ENCODE measurements around the gene TAPT1. TPM values are rescaled to one million over a fixed set of nuclear protein-coding genes. Genes with fewer than 3 reads are reported as not detected.

TAPT1 gene
- total RNA-seq, 1 donor from 2014 or later = 25.3 TPM

- Histone ChIP-seq H3K9ac (ENCODE audit: low read length) (no peak overlapping the region), H2AFZ (ENCODE audit: low read depth, low read length) (no peak overlapping the region), H3K4me2 (ENCODE audit: low read length) (no peak overlapping the region), H3K4me3 (ENCODE audit: insufficient read depth, low read depth, low read length) (no peak overlapping the region), H3K4me1 (ENCODE audit: insufficient read depth, low read length) (no peaks in the 10 kb centered on the region), H3K27ac (ENCODE audit: low read depth, low read length) (no peak overlapping the region), H3K9me3 (ENCODE audit: insufficient read depth, low read depth, low read length) (no peaks in the 10 kb centered on the region), H3K27me3 (ENCODE audit: insufficient read depth, low read length) (no peaks in the 10 kb centered on the region), H3K79me2 (ENCODE audit: insufficient read depth, low read length) (no peaks in the 10 kb centered on the region), H3K36me3 (ENCODE audit: insufficient read depth, low read length) (no peaks in the 10 kb centered on the region), H4K20me1 (ENCODE audit: insufficient read depth, low read length) (no peaks in the 10 kb centered on the region)
- Mint-ChIP-seq H3K4me1 (ENCODE audit: low read depth, unreplicated experiment) (no peaks in the 10 kb centered on the region), H3K27ac (ENCODE audit: unreplicated experiment) (no peak overlapping the region), H3K4me3 (ENCODE audit: unreplicated experiment) (no peak overlapping the region), H3K27me3 (ENCODE audit: low read depth, unreplicated experiment) (no peaks in the 10 kb centered on the region), H3K9me3 (ENCODE audit: unreplicated experiment) (no peaks in the 10 kb centered on the region), H3K36me3 (ENCODE audit: low read depth, unreplicated experiment) (no peaks in the 10 kb centered on the region)
- DNase-seq (ENCODE audit: low read depth) (no peak), FAIRE-seq (no peak)
- TF ChIP-seq CTCF (IDR thresholded peaks at IDR 0.05; ENCODE audit: insufficient read depth, low read depth, low read length) (no peak), EZH2 (IDR thresholded peaks at IDR 0.05; ENCODE audit: insufficient read depth, low read length) (no peak)
These were observed 11.4 kb upstream of the TAPT1 start for GRCh38 chr4:16237715-16238114.

- Histone ChIP-seq H3K27ac (ENCODE audit: low read depth, low read length) (no peak overlapping the region), H3K27me3 (ENCODE audit: insufficient read depth, low read length) (no peaks in the 10 kb centered on the region), H3K4me2 (ENCODE audit: low read length) (no peak overlapping the region), H3K79me2 (ENCODE audit: insufficient read depth, low read length) (no peaks in the 10 kb centered on the region), H2AFZ (ENCODE audit: low read depth, low read length) (no peak overlapping the region), H3K9ac (ENCODE audit: low read length) (no peak overlapping the region), H3K36me3 (ENCODE audit: insufficient read depth, low read length) (no peaks in the 10 kb centered on the region), H3K4me1 (ENCODE audit: insufficient read depth, low read length) (no peaks in the 10 kb centered on the region), H3K4me3 (ENCODE audit: insufficient read depth, low read depth, low read length) (no peak overlapping the region), H3K9me3 (ENCODE audit: insufficient read depth, low read depth, low read length) (no peaks in the 10 kb centered on the region), H4K20me1 (ENCODE audit: insufficient read depth, low read length) (no peaks in the 10 kb centered on the region)
- Mint-ChIP-seq H3K9me3 (ENCODE audit: unreplicated experiment) (no peaks in the 10 kb centered on the region), H3K4me3 (ENCODE audit: unreplicated experiment) (no peak overlapping the region), H3K36me3 (ENCODE audit: low read depth, unreplicated experiment) (no peaks in the 10 kb centered on the region), H3K4me1 (ENCODE audit: low read depth, unreplicated experiment) (peaks cover 7% of the 10 kb centered on the region), H3K27ac (ENCODE audit: unreplicated experiment) (no peak overlapping the region), H3K27me3 (ENCODE audit: low read depth, unreplicated experiment) (no peaks in the 10 kb centered on the region)
- FAIRE-seq = no peak
- no peak for TF ChIP-seq EZH2 (IDR thresholded peaks at IDR 0.05; ENCODE audit: insufficient read depth, low read length)
- no peak for TF ChIP-seq CTCF (IDR thresholded peaks at IDR 0.05; ENCODE audit: insufficient read depth, low read depth, low read length)
- no peak for DNase-seq (ENCODE audit: low read depth)
These were observed 10.2 kb upstream of the TAPT1 start for GRCh38 chr4:16236402-16237023.

- Histone ChIP-seq H3K9ac (ENCODE audit: low read length) (no peak overlapping the region), H2AFZ (ENCODE audit: low read depth, low read length) (no peak overlapping the region), H3K27ac (ENCODE audit: low read depth, low read length) (no peak overlapping the region), H3K36me3 (ENCODE audit: insufficient read depth, low read length) (no peaks in the 10 kb centered on the region), H3K9me3 (ENCODE audit: insufficient read depth, low read depth, low read length) (no peaks in the 10 kb centered on the region), H3K79me2 (ENCODE audit: insufficient read depth, low read length) (no peaks in the 10 kb centered on the region), H4K20me1 (ENCODE audit: insufficient read depth, low read length) (no peaks in the 10 kb centered on the region), H3K4me3 (ENCODE audit: insufficient read depth, low read depth, low read length) (no peak overlapping the region), H3K27me3 (ENCODE audit: insufficient read depth, low read length) (no peaks in the 10 kb centered on the region), H3K4me2 (ENCODE audit: low read length) (no peak overlapping the region), H3K4me1 (ENCODE audit: insufficient read depth, low read length) (no peaks in the 10 kb centered on the region)
- no peak for TF ChIP-seq CTCF (IDR thresholded peaks at IDR 0.05; ENCODE audit: insufficient read depth, low read depth, low read length)
- TF ChIP-seq EZH2 (IDR thresholded peaks at IDR 0.05; ENCODE audit: insufficient read depth, low read length) = no peak
- no peak overlapping the region for H3K4me3 Mint-ChIP-seq (ENCODE audit: unreplicated experiment)
- H3K36me3 Mint-ChIP-seq (ENCODE audit: low read depth, unreplicated experiment) = no peaks in the 10 kb centered on the region
- FAIRE-seq (no peak), DNase-seq (ENCODE audit: low read depth) (no peak)
- no peaks in the 10 kb centered on the region for H3K9me3 Mint-ChIP-seq (ENCODE audit: unreplicated experiment)
- peaks cover 7% of the 10 kb centered on the region for H3K4me1 Mint-ChIP-seq (ENCODE audit: low read depth, unreplicated experiment)
- no peaks in the 10 kb centered on the region for H3K27me3 Mint-ChIP-seq (ENCODE audit: low read depth, unreplicated experiment)
- no peak overlapping the region for H3K27ac Mint-ChIP-seq (ENCODE audit: unreplicated experiment)
These were observed 8.9 kb upstream of the TAPT1 start for GRCh38 chr4:16235209-16235608.
